ENCODE measurements around the gene MIOS.
"Not testable (repeated sequence)": the region's sequence is repeated elsewhere in the genome, so short reads cannot be mapped to it uniquely, and the experiment has no call there.

MIOS gene

DNA sequence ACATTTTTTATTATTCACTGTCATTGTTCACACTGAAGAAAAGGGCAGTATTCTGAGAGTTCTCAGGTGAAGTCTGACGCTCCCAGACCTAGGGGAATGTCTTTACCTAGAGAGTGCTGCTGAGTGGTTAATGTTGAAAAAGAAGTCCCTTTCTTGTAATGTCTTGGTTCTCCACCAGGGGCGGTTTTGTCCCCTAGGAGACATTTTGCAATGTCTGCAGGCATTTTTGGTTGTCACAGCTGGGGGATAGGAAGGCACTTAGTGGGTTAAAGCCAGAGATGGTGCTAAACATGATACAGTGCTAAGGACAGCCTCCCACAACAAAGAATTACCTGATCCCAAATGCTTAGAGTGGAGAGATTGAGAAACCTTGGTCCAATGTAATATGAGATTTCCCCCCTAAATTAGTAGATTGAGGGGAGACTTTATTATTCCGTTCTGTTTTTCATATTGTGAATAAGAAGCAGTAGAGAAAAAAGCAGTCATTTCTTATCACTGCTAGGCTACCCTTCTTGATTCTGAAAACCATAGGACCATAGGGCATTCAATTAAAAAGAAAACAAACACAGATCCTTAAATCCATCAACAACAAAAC, 87.0 kb downstream of the MIOS start:
- no peak overlapping the region for H2BK12ac ChIP-seq (ENCODE audit: low read length in 2 of 2)
- H3K9me3 ChIP-seq (ENCODE audit: control insufficient read depth, low read length), result no peaks in the 10 kb centered on the region
- no peaks in the 10 kb centered on the region for H3K36me3 ChIP-seq (ENCODE audit: control insufficient read depth in 1 of 2, insufficient read depth in 2 of 2, low read depth in 1 of 2, low read length in 2 of 2)
- no peak overlapping the region for H3K4ac ChIP-seq (ENCODE audit: low read depth in 1 of 2, low read length in 2 of 2)
- H2BK5ac ChIP-seq (ENCODE audit: low read depth, low read length, poor library complexity, severe bottlenecking), result no peak overlapping the region
- no peak overlapping the region for H3K27ac ChIP-seq (ENCODE audit: low read length, poor library complexity, severe bottlenecking)
- no peak overlapping the region for H3K4me2 ChIP-seq (ENCODE audit: low read length, poor library complexity, severe bottlenecking)
- 37% methylated on average over 2 of the region's 3 CpGs for WGBS
- H4K8ac ChIP-seq (ENCODE audit: low read length), result no peak overlapping the region
- H3K4me1 ChIP-seq (ENCODE audit: control insufficient read depth, insufficient read depth, low read depth, low read length), result no peaks in the 10 kb centered on the region
- DNase-seq, result peak; percentile 26
- no peak overlapping the region for H2BK120ac ChIP-seq (ENCODE audit: low read depth, low read length)
- H2AK5ac ChIP-seq (ENCODE audit: low read length, severe bottlenecking), result no peak overlapping the region
- peaks cover 25% of the 10 kb centered on the region for H3K79me1 ChIP-seq (replicated peaks; ENCODE audit: low read length, poor library complexity, severe bottlenecking)
- no peak overlapping the region for H2BK15ac ChIP-seq (ENCODE audit: low read depth, poor library complexity, severe bottlenecking)
- no peak overlapping the region for H2AFZ ChIP-seq (ENCODE audit: low read depth, low read length)
- no peaks in the 10 kb centered on the region for H3K27me3 ChIP-seq (ENCODE audit: control insufficient read depth in 1 of 2, insufficient read depth in 1 of 2, low read length in 2 of 2)
- H3K18ac ChIP-seq (ENCODE audit: low read depth in 1 of 2, low read length in 2 of 2), result no peak overlapping the region
- H3K4me3 ChIP-seq (ENCODE audit: insufficient read depth in 1 of 2, low read depth in 1 of 2, low read length in 2 of 2), result no peak overlapping the region
- H3K14ac ChIP-seq (ENCODE audit: low read length in 2 of 2), result no peak overlapping the region
- no peak overlapping the region for H3K23ac ChIP-seq (ENCODE audit: low read length in 2 of 2)
- H3K9ac ChIP-seq (ENCODE audit: low read length), result no peak overlapping the region
- H4K91ac ChIP-seq (ENCODE audit: low read length), result no peak overlapping the region

DNA sequence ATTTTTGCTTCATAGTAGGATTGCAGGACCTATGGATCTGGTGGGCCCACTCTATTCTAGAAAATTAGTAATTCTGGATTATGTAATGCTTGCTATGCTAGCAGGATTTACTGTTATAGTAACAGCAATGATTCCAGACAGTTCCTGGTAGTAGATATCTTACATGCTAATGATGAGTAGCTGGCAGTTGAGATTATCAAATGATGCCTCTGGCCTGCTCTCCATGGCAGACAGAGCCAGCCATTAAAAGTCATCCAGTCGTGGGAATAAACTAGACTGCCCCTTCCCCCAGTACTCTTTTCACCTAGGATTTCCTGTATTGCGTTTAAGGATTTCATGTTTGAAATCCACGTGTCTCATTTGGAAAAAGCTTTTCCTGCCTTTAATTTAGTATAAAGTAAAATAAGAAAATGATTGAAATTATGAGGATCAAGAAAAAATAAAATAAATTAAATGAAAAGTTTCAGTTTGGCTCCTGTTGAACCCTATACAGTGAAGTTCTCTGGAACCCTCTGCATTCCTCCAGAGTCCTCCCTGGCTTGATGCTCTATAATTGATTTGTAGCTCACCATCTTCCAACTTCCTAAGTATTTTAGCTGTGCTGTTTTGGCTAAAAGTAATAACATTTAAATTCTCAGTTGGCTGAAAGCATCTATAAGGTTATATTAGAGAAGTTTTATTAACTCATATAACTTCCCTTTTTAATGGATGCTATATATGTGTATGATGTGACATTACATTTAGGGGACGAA, 88.5 kb downstream of the MIOS start:
- no peaks in the 10 kb centered on the region for H3K36me3 ChIP-seq (ENCODE audit: control insufficient read depth in 1 of 2, insufficient read depth in 2 of 2, low read depth in 1 of 2, low read length in 2 of 2)
- H3K4me1 ChIP-seq (ENCODE audit: control insufficient read depth, insufficient read depth, low read depth, low read length), result no peaks in the 10 kb centered on the region
- no peak overlapping the region for H4K91ac ChIP-seq (ENCODE audit: low read length)
- no peak overlapping the region for H3K14ac ChIP-seq (ENCODE audit: low read length in 2 of 2)
- no peak overlapping the region for H3K4me2 ChIP-seq (ENCODE audit: low read length, poor library complexity, severe bottlenecking)
- H3K9ac ChIP-seq (ENCODE audit: low read length), result no peak overlapping the region
- no peak for DNase-seq
- no peak overlapping the region for H2BK15ac ChIP-seq (ENCODE audit: low read depth, poor library complexity, severe bottlenecking)
- H3K9me3 ChIP-seq (ENCODE audit: control insufficient read depth, low read length), result no peaks in the 10 kb centered on the region
- H2BK5ac ChIP-seq (ENCODE audit: low read depth, low read length, poor library complexity, severe bottlenecking), result no peak overlapping the region
- WGBS, result 75% methylated on average over 1 of the region's 4 CpGs
- H3K27me3 ChIP-seq (ENCODE audit: control insufficient read depth in 1 of 2, insufficient read depth in 1 of 2, low read length in 2 of 2), result no peaks in the 10 kb centered on the region
- H3K18ac ChIP-seq (ENCODE audit: low read depth in 1 of 2, low read length in 2 of 2), result no peak overlapping the region
- H4K8ac ChIP-seq (ENCODE audit: low read length), result no peak overlapping the region
- H2AK5ac ChIP-seq (ENCODE audit: low read length, severe bottlenecking), result no peak overlapping the region
- no peak overlapping the region for H3K23ac ChIP-seq (ENCODE audit: low read length in 2 of 2)
- no peak overlapping the region for H2AFZ ChIP-seq (ENCODE audit: low read depth, low read length)
- no peak overlapping the region for H3K27ac ChIP-seq (ENCODE audit: low read length, poor library complexity, severe bottlenecking)
- no peak overlapping the region for H3K4me3 ChIP-seq (ENCODE audit: insufficient read depth in 1 of 2, low read depth in 1 of 2, low read length in 2 of 2)
- no peak overlapping the region for H2BK120ac ChIP-seq (ENCODE audit: low read depth, low read length)
- no peak overlapping the region for H3K4ac ChIP-seq (ENCODE audit: low read depth in 1 of 2, low read length in 2 of 2)
- H2BK12ac ChIP-seq (ENCODE audit: low read length in 2 of 2), result no peak overlapping the region
- H3K79me1 ChIP-seq (replicated peaks; ENCODE audit: low read length, poor library complexity, severe bottlenecking), result peaks cover 20% of the 10 kb centered on the region

DNA sequence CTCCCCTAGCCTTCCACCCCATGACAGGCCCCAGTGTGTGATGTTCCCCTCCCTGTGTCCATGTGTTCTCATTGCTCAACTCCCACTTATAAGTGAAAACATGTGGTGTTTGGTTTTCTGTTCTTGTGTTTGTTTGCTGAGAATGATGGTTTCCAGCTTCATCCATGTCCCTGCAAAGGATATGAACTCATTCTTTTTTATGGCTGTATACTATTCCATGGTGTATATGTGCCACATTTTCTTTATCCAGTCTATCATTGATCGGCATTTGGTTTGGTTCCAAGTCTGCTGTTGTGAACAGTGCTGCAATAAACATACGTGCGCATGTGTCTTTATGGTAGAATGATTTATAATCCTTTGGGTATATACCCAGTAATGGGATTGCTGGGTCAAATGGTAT, 89.8 kb downstream of the MIOS start:
- H2BK120ac ChIP-seq (ENCODE audit: low read depth, low read length); H3K9ac ChIP-seq (ENCODE audit: low read length); H3K4me3 ChIP-seq (ENCODE audit: insufficient read depth in 1 of 2, low read depth in 1 of 2, low read length in 2 of 2); H2AFZ ChIP-seq (ENCODE audit: low read depth, low read length); H3K9me3 ChIP-seq (ENCODE audit: control insufficient read depth, low read length); H2BK5ac ChIP-seq (ENCODE audit: low read depth, low read length, poor library complexity, severe bottlenecking); H4K8ac ChIP-seq (ENCODE audit: low read length); H2BK12ac ChIP-seq (ENCODE audit: low read length in 2 of 2); H2AK5ac ChIP-seq (ENCODE audit: low read length, severe bottlenecking); H3K4me1 ChIP-seq (ENCODE audit: control insufficient read depth, insufficient read depth, low read depth, low read length); H3K23ac ChIP-seq (ENCODE audit: low read length in 2 of 2); H4K91ac ChIP-seq (ENCODE audit: low read length); H3K14ac ChIP-seq (ENCODE audit: low read length in 2 of 2); H3K27me3 ChIP-seq (ENCODE audit: control insufficient read depth in 1 of 2, insufficient read depth in 1 of 2, low read length in 2 of 2); H3K18ac ChIP-seq (ENCODE audit: low read depth in 1 of 2, low read length in 2 of 2); DNase-seq; H3K4me2 ChIP-seq (ENCODE audit: low read length, poor library complexity, severe bottlenecking); H3K27ac ChIP-seq (ENCODE audit: low read length, poor library complexity, severe bottlenecking); H3K36me3 ChIP-seq (ENCODE audit: control insufficient read depth in 1 of 2, insufficient read depth in 2 of 2, low read depth in 1 of 2, low read length in 2 of 2); H3K4ac ChIP-seq (ENCODE audit: low read depth in 1 of 2, low read length in 2 of 2); H2BK15ac ChIP-seq (ENCODE audit: low read depth, poor library complexity, severe bottlenecking): not testable (repeated sequence)
- 80% methylated on average over 1 of the region's 3 CpGs for WGBS
- H3K79me1 ChIP-seq (replicated peaks; ENCODE audit: low read length, poor library complexity, severe bottlenecking), result peaks cover 22% of the 10 kb centered on the region

All from mesenchymal stem cell (in vitro differentiated cells and primary cell).